CD4-positive, CD25-positive, alpha-beta regulatory T cell (primary cell): Measurements from ENCODE around the gene NCR2. TPM values are rescaled to one million over a fixed set of nuclear protein-coding genes. Genes with fewer than 3 reads are reported as not detected.

ENCODE experiments used
- ATAC-seq, 2 donors: fragments of 150-1000 bp; cut with Tn5 transposase; one replicate each; pipeline ENCODE4 v1.10.0; 2021; ENCODE audit warnings: low read depth in 2 of 2, moderate number of reproducible peaks in 2 of 2, moderate library complexity in 1 of 2
- DNase-seq, 3 donors: peaks; one replicate each; pipeline versions ENCODE4 v3.0.0 to v3.0.0-alpha.2; 2012 to 2022; ENCODE audit warnings: mixed read lengths in 1 of 3
- H3K27ac ChIP-seq: one replicate; pipeline ENCODE4 v1.7.0; 2013; ENCODE audit warnings: mild to moderate bottlenecking, low read length; ENCODE audit not compliant: insufficient read depth, poor library complexity, severe bottlenecking
- H3K27me3 ChIP-seq: one replicate; pipeline ENCODE4 v1.7.0; 2013; ENCODE audit warnings: low read length; ENCODE audit not compliant: control insufficient read depth, insufficient read depth
- H3K36me3 ChIP-seq: one replicate; pipeline ENCODE4 v1.7.0; 2013; ENCODE audit warnings: mild to moderate bottlenecking, low read length, moderate library complexity; ENCODE audit not compliant: control insufficient read depth, insufficient read depth
- H3K4me1 ChIP-seq: 2 replicates; pipeline ENCODE4 v1.7.0; 2013; ENCODE audit warnings: mild to moderate bottlenecking, low read length; ENCODE audit not compliant: insufficient read depth, control insufficient read depth, poor library complexity, severe bottlenecking
- H3K4me3 ChIP-seq: one replicate; pipeline ENCODE4 v1.7.0; 2013; ENCODE audit warnings: low read depth, mild to moderate bottlenecking, low read length, moderate library complexity
- H3K9me3 ChIP-seq, 2 experiments: 1 replicate in 1 of 2; 2 replicates in 1 of 2; pipeline ENCODE4 v1.7.0; 2013; ENCODE audit warnings: low read length in 2 of 2, mild to moderate bottlenecking in 1 of 2, moderate library complexity in 1 of 2; ENCODE audit not compliant: control insufficient read depth in 2 of 2
- H3K27ac Mint-ChIP-seq, 3 donors: one replicate each; pipeline ENCODE4 v1.8.0; 2020 to 2022; ENCODE audit warnings: mild to moderate bottlenecking in 3 of 3, mixed read lengths in 3 of 3, moderate library complexity in 2 of 3
- H3K27me3 Mint-ChIP-seq: one replicate; pipeline ENCODE4 v1.8.0; 2022; ENCODE audit warnings: mild to moderate bottlenecking, mixed read lengths
- H3K36me3 Mint-ChIP-seq: one replicate; pipeline ENCODE4 v1.8.0; 2020; ENCODE audit warnings: mixed read lengths
- H3K4me1 Mint-ChIP-seq, 4 donors: one replicate each; pipeline ENCODE4 v1.8.0; 2020 to 2022; ENCODE audit warnings: mixed read lengths in 4 of 4, mild to moderate bottlenecking in 1 of 4
- H3K4me3 Mint-ChIP-seq, 4 donors: one replicate each; pipeline ENCODE4 v1.8.0; 2020 to 2022; ENCODE audit warnings: mild to moderate bottlenecking in 4 of 4, mixed read lengths in 4 of 4, moderate library complexity in 3 of 4
- H3K9me3 Mint-ChIP-seq, 7 donors: one replicate each; pipeline ENCODE4 v1.8.0; 2020 to 2022; ENCODE audit warnings: mixed read lengths in 7 of 7, mild to moderate bottlenecking in 3 of 7, moderate library complexity in 2 of 7
- polyA plus RNA-seq, 4 donors: library from polyadenylated mRNA; unstranded; fragments of 300-500 nt; fragmentation: Illumina TruSeq; gene quantifications; one replicate each; pipeline ENCODE4 v1.2.3, GENCODE V29; 2021
- total RNA-seq: library from RNA; stranded (reverse); gene quantifications from one replicate; pipeline ENCODE4 v1.2.3, GENCODE V29; 2022

The NCR2 gene, protein sequence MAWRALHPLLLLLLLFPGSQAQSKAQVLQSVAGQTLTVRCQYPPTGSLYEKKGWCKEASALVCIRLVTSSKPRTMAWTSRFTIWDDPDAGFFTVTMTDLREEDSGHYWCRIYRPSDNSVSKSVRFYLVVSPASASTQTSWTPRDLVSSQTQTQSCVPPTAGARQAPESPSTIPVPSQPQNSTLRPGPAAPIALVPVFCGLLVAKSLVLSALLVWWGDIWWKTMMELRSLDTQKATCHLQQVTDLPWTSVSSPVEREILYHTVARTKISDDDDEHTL
- total RNA-seq, result not detected
- polyA plus RNA-seq, result not detected

- DNase-seq (no peak), ATAC-seq (no peak)
- H3K27ac Mint-ChIP-seq, result peak within 1 kb of the TSS; percentile 82 to 90 (median 84)
- Histone ChIP-seq H3K36me3 (no peaks in the 10 kb centered on the region), H3K9me3 (no peaks in the 10 kb centered on the region), H3K4me3 (no peak within 1 kb of the TSS), H3K4me1 (peaks cover 21% of the 10 kb centered on the region), H3K27ac (peak within 1 kb of the TSS; percentile 59), H3K27me3 (no peaks in the 10 kb centered on the region)
- peaks cover 0 to 49% (median 10%) of the 10 kb centered on the region in 4 donors for H3K4me1 Mint-ChIP-seq
- H3K4me3 Mint-ChIP-seq, result peak within 1 kb of the TSS in 2 of 4 donors; percentile 51 to 54
- H3K9me3 Mint-ChIP-seq, result peaks cover 0 to under 1% (median 0%) of the 10 kb centered on the region in 7 donors
- H3K27me3 Mint-ChIP-seq, result peaks cover 16% of the 10 kb centered on the region
- H3K36me3 Mint-ChIP-seq, result no peaks in the 10 kb centered on the region
Observed at GRCh38 chr6:41335296-41335695, at the start of gene NCR2. TSS of gene NCR2 (plus strand) at chr6:41335608. CDS start at chr6:41335877, 269 bp downstream.

GRCh38 chr6:41286544-41287346 lies 48.7 kb upstream of the NCR2 start, which contains the start of gene TREM1:
TSS of gene TREM1 (minus strand) at chr6:41286682. CDS start at chr6:41286655, 27 bp downstream.
- H3K36me3 ChIP-seq, result no peaks in the 10 kb centered on the region
- H3K36me3 Mint-ChIP-seq, result peaks cover 3% of the 10 kb centered on the region
- no peaks in the 10 kb centered on the region for H3K4me1 ChIP-seq
- H3K4me1 Mint-ChIP-seq, result peaks cover 0 to 5% (median 0%) of the 10 kb centered on the region in 4 donors
- no peaks in the 10 kb centered on the region for H3K9me3 Mint-ChIP-seq
- no peak within 1 kb of the TSS for H3K27ac ChIP-seq
- no peak for DNase-seq
- no peaks in the 10 kb centered on the region for H3K27me3 ChIP-seq
- no peak within 1 kb of the TSS for H3K4me3 ChIP-seq
- peak within 1 kb of the TSS in 2 of 3 donors; percentile 35 to 38 for H3K27ac Mint-ChIP-seq
- ATAC-seq, result no peak
- no peak within 1 kb of the TSS for H3K4me3 Mint-ChIP-seq
- no peaks in the 10 kb centered on the region for H3K27me3 Mint-ChIP-seq
- no peaks in the 10 kb centered on the region for H3K9me3 ChIP-seq

DNA sequence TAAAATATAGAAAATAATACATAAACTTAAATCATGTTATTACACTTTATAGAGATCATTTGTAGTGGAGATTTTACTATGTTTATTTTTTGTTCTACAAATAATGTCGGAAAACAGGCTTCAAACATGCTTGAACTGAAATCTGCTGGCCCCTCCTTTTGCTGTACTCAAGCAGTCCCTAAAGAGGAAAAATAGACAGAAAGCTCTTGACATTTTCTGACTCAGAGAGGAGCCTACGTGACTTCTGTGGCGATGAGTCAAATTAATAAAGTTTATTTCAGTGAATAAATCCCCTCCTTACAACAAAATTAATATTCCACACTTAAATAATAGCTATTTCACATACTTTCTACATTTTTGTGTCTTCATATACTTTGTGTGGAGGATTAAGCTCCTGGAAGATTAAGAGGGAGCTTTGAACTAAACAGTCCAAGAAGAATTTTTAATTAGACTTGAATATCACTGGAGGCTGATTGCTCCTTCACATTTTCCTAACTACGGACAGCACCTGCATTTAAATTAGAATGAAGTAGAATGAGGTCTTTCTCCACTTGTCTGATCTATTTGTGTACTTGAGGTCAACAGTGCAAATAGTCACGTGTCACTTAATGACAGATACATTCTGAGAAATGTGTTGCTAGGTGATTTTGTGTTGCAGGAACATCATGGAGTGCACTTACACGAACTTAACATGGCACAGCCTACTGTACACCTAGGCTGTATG lies 47.2 kb upstream of the NCR2 start:
- H3K4me3 Mint-ChIP-seq, result no peak overlapping the region
- no peaks in the 10 kb centered on the region for H3K27me3 Mint-ChIP-seq
- Histone ChIP-seq H3K27me3 (no peaks in the 10 kb centered on the region), H3K4me1 (no peaks in the 10 kb centered on the region), H3K4me3 (no peak overlapping the region), H3K27ac (no peak overlapping the region), H3K9me3 (no peaks in the 10 kb centered on the region), H3K36me3 (no peaks in the 10 kb centered on the region)
- ATAC-seq (peak in 1 of 2 donors; percentile 53), DNase-seq (peak in 1 of 3 donors; percentile 22)
- H3K4me1 Mint-ChIP-seq, result peaks cover 0 to 5% (median 0%) of the 10 kb centered on the region in 4 donors
- H3K27ac Mint-ChIP-seq, result no peak overlapping the region
- H3K36me3 Mint-ChIP-seq, result no peaks in the 10 kb centered on the region
- no peaks in the 10 kb centered on the region for H3K9me3 Mint-ChIP-seq

- no peak overlapping the region for H3K27ac Mint-ChIP-seq
- no peaks in the 10 kb centered on the region for H3K4me1 ChIP-seq
- no peak overlapping the region for H3K4me3 Mint-ChIP-seq
- no peak overlapping the region for H3K4me3 ChIP-seq
- no peaks in the 10 kb centered on the region for H3K9me3 ChIP-seq
- no peaks in the 10 kb centered on the region for H3K27me3 ChIP-seq
- no peak for ATAC-seq
- H3K27me3 Mint-ChIP-seq, result no peaks in the 10 kb centered on the region
- H3K4me1 Mint-ChIP-seq, result peaks cover 0 to 5% (median 0%) of the 10 kb centered on the region in 4 donors
- no peaks in the 10 kb centered on the region for H3K9me3 Mint-ChIP-seq
- H3K36me3 ChIP-seq, result no peaks in the 10 kb centered on the region
- no peak overlapping the region for H3K27ac ChIP-seq
- DNase-seq, result no peak
- H3K36me3 Mint-ChIP-seq, result no peaks in the 10 kb centered on the region
Observed at GRCh38 chr6:41288754-41289129, 46.7 kb upstream of the NCR2 start.

DNA sequence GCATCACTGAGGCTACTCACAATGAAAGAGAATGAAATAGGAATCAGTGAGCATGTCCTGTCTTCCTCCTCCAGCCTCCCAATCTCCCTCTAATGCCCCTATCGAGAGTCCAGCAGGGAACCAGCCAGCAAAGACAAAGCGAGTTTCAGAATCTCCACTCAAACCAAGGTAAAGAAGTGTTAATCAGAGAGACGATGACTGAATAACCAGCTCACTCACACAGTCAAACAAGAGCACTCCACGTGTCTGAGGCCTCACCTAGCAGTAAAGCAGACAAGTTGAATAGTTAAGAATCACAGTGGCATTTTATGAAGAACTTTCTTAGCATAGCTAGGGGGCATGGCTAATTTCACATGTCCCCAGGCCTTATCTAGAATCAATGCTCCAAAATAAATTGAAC lies 45.6 kb upstream of the NCR2 start:
- Histone ChIP-seq H3K4me3 (no peak overlapping the region), H3K27me3 (no peaks in the 10 kb centered on the region), H3K9me3 (no peaks in the 10 kb centered on the region), H3K27ac (no peak overlapping the region), H3K36me3 (no peaks in the 10 kb centered on the region), H3K4me1 (no peaks in the 10 kb centered on the region)
- no peak for ATAC-seq
- no peak for DNase-seq
- Mint-ChIP-seq H3K36me3 (no peaks in the 10 kb centered on the region), H3K27ac (no peak overlapping the region), H3K9me3 (no peaks in the 10 kb centered on the region), H3K27me3 (no peaks in the 10 kb centered on the region), H3K4me1 (peaks cover 0 to 5% (median 0%) of the 10 kb centered on the region in 4 donors), H3K4me3 (no peak overlapping the region)

DNA sequence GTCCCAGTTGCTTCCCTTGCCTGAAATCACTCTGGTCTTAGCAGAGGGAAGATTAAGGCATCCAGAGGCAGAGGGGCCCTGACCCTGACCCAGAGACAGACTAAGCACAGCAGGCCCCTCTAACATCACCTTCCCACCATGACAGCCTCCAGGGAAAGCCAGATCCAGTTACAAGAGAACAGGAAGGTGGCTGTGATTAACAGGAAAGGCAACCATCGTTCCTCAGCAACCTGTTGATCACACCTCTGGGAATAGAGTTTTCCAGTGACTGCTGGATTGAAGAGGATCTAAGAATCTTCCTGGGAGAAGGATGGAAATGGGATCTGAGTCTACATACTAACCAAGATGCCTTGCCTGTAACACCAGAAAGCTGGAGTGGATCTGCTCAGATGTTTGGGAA lies 43.7 kb upstream of the NCR2 start:
- peaks cover 0 to 7% (median 0%) of the 10 kb centered on the region in 4 donors for H3K4me1 Mint-ChIP-seq
- no peaks in the 10 kb centered on the region for H3K9me3 ChIP-seq

GRCh38 chr6:41294214-41294872 lies 41.1 kb upstream of the NCR2 start:
- H3K9me3 ChIP-seq, result no peaks in the 10 kb centered on the region
- H3K27me3 Mint-ChIP-seq, result peaks cover 4% of the 10 kb centered on the region
- no peak for ATAC-seq
- peaks cover 6 to 27% (median 15%) of the 10 kb centered on the region in 4 donors for H3K4me1 Mint-ChIP-seq
- H3K36me3 Mint-ChIP-seq, result no peaks in the 10 kb centered on the region
- no peak overlapping the region for H3K27ac ChIP-seq
- H3K27ac Mint-ChIP-seq, result no peak overlapping the region
- no peak overlapping the region for H3K4me3 Mint-ChIP-seq
- H3K4me3 ChIP-seq, result no peak overlapping the region
- peaks cover 0 to 8% (median 5%) of the 10 kb centered on the region in 7 donors for H3K9me3 Mint-ChIP-seq
- DNase-seq, result no peak
- peaks cover 11% of the 10 kb centered on the region for H3K4me1 ChIP-seq
- no peaks in the 10 kb centered on the region for H3K27me3 ChIP-seq
- H3K36me3 ChIP-seq, result no peaks in the 10 kb centered on the region

More for the DNA sequence above, 43.7 kb upstream of the NCR2 start:
- H3K27me3 Mint-ChIP-seq, result no peaks in the 10 kb centered on the region
- H3K4me3 Mint-ChIP-seq, result no peak overlapping the region
- Histone ChIP-seq H3K27me3 (no peaks in the 10 kb centered on the region), H3K4me1 (no peaks in the 10 kb centered on the region), H3K27ac (no peak overlapping the region), H3K36me3 (no peaks in the 10 kb centered on the region), H3K4me3 (no peak overlapping the region)
- DNase-seq (no peak), ATAC-seq (no peak)
- H3K9me3 Mint-ChIP-seq, result peaks cover 0 to 4% (median 0%) of the 10 kb centered on the region in 7 donors
- no peak overlapping the region for H3K27ac Mint-ChIP-seq
- H3K36me3 Mint-ChIP-seq, result no peaks in the 10 kb centered on the region
